Ishikawa (cell line): ENCODE measurements around the gene PLA2G5.

Experiments
- CEBPB ChIP-seq: IDR thresholded peaks from 2 replicates; pipeline ENCODE4 v1.6.1; 2012
- CREB1 ChIP-seq: IDR thresholded peaks from 2 replicates; pipeline ENCODE4 v1.6.1; 2012; ENCODE audit warnings: low read depth
- EGR1 ChIP-seq: IDR thresholded peaks from 2 replicates; pipeline ENCODE4 v1.6.1; 2012
- EP300 ChIP-seq: IDR thresholded peaks from 2 replicates; pipeline ENCODE4 v1.6.1; 2012; ENCODE audit warnings: borderline replicate concordance
- FOXM1 ChIP-seq: IDR thresholded peaks from 2 replicates; pipeline ENCODE4 v1.6.1; 2012; ENCODE audit warnings: low read depth, borderline replicate concordance
- NFIC ChIP-seq: IDR thresholded peaks from 2 replicates; pipeline ENCODE4 v1.6.1; 2012
- RAD21 ChIP-seq: IDR thresholded peaks from 2 replicates; pipeline ENCODE4 v1.6.1; 2012; ENCODE audit warnings: low read depth
- REST ChIP-seq: IDR thresholded peaks from 2 replicates; pipeline ENCODE4 v1.6.1; 2012; ENCODE audit warnings: low read depth, mild to moderate bottlenecking
- TAF1 ChIP-seq: IDR thresholded peaks from 2 replicates; pipeline ENCODE4 v1.6.1; 2012; ENCODE audit warnings: low read depth, mild to moderate bottlenecking
- TCF12 ChIP-seq: IDR thresholded peaks from 2 replicates; pipeline ENCODE4 v1.6.1; 2012; ENCODE audit warnings: low read depth
- TEAD4 ChIP-seq: IDR thresholded peaks from 2 replicates; pipeline ENCODE4 v1.6.1; 2012
- USF1 ChIP-seq: IDR thresholded peaks from 2 replicates; pipeline ENCODE4 v1.6.1; 2012
- YY1 ChIP-seq: IDR thresholded peaks from 2 replicates; pipeline ENCODE4 v1.6.1; 2012; ENCODE audit warnings: low read depth
- ZBTB7A ChIP-seq: IDR thresholded peaks from 2 replicates; pipeline ENCODE4 v1.6.1; 2012; ENCODE audit warnings: low read depth

The PLA2G5 gene

GRCh38 chr1:20090641-20091040 lies 20.6 kb downstream of the PLA2G5 start:
- TF ChIP-seq USF1 = no peak
- no peak for TF ChIP-seq ZBTB7A
- no peak for TF ChIP-seq RAD21
- no peak for TF ChIP-seq TEAD4
- no peak for TF ChIP-seq FOXM1
- TF ChIP-seq EP300 = no peak
- no peak for TF ChIP-seq TCF12
- no peak for TF ChIP-seq TAF1

- no peak for TF ChIP-seq YY1
- no peak for TF ChIP-seq NFIC
- TF ChIP-seq TCF12 = no peak
- no peak for TF ChIP-seq REST
- TF ChIP-seq TAF1 = no peak
- no peak for TF ChIP-seq EGR1
These were observed 23.3 kb downstream of the PLA2G5 start for GRCh38 chr1:20093303-20093702.

GRCh38 chr1:20093940-20094391 lies 24.0 kb downstream of the PLA2G5 start:
- no peak for TF ChIP-seq CEBPB

GRCh38 chr1:20095564-20096434 lies 25.8 kb downstream of the PLA2G5 start:
- TF ChIP-seq TEAD4 (no peak), CREB1 (no peak), EGR1 (no peak), NFIC (no peak), TAF1 (no peak), YY1 (no peak), EP300 (no peak), CEBPB (no peak), FOXM1 (no peak)

GRCh38 chr1:20096840-20097447 lies 26.9 kb downstream of the PLA2G5 start:
- TF ChIP-seq USF1 = no peak
- TF ChIP-seq REST = no peak
- TF ChIP-seq CEBPB = no peak
- no peak for TF ChIP-seq YY1
- no peak for TF ChIP-seq TCF12
- no peak for TF ChIP-seq CREB1

GRCh38 chr1:20099533-20099932 lies 29.5 kb downstream of the PLA2G5 start:
- TF ChIP-seq EGR1 (no peak), NFIC (no peak), YY1 (no peak), TCF12 (no peak)

- TF ChIP-seq CEBPB (no peak), RAD21 (peak; percentile 74)
These were observed 30.8 kb downstream of the PLA2G5 start for GRCh38 chr1:20100632-20101355.
